GM19455 (cell line): ENCODE measurements around the gene MLF2.
"Not testable (repeated sequence)": the region's sequence is repeated elsewhere in the genome, so short reads cannot be mapped to it uniquely, and the experiment has no call there.

Experiments
- ATAC-seq: cut with Tn5 transposase; IDR thresholded peaks from one replicate; pipeline ENCODE4 v1.9.1; 2021; ENCODE audit not compliant: unreplicated experiment

Gene MLF2

DNA sequence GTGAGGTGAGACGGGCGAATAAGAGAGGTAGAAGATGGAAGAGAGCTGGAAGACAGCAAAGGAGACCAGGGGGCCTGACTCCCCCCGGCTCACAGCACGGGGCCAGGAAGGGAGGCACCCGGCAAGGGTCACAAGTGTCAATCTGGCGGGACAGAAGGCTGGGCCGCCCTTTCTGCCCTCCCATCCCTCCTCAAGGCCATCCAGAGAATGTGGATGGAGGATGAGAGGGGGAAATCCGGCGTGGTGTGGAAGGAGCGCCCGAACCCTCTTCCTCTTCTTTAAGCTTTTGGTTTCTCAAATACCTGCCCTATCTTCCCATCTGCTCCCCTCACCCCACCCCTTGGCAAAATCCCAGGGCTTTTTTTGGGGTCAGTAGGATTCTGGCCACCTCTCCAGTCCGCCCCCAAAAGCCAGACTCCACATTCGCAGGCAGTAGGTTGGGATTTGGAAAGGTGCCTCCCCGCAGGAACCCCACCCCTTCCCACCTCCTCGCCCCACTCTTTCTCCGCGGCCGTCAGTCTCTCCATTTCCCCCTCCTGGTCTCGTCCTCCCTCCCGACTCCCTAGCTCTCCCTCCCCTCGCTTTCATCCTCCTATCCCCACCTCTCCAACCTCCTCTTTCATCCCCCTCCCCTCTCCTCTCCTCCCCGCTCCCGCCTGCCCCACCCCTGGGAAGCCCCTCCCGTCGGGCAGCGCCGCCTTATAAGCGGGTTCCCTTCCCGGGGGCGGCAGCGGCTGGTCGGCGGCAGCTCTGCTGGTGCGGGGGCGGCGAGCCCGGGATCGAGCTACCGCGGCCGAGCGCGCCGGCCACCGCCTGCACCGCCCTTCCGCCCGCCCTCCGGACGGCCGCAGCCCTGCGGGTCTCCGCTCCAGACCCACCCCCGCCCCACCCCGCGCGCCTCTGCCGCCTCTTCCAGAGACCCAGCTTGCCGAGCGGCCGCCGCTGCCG lies 13.0 kb upstream of the MLF2 start, which contains the start of gene PTMS:
Gene PTMS (plus strand): TSS at position 730 of the 948 bp plus-strand sequence. CDS start 343 bp downstream, outside the sequence.
- peak; percentile 3 for ATAC-seq

DNA sequence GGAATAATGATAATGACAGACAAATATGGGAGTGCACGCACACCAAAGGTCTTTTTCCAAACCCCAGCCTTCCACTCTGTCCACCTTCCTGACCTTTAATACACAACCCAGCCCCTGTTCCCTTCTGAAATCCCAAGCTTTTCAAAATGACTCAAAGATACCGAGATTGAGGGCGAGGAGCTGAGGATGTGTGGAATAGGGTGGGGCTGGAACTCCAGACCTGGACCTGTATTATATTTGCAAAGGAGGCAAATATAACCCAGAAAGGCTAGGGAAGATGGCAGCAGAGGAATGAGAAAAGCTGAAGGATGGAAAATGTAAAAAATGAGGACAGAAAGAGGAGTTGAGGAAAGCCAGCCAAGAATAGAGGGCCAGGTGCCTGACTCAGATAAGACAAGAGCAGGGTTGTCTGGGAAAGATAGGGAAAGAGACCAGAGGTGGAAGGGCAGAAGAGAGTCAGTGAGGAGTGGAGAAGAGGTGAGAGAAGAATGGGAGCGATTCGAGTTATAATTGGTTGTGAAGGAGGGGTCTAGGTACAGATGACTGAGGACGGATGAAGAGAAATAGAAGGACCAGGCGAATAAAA lies 12.2 kb upstream of the MLF2 start:
- no peak for ATAC-seq

DNA sequence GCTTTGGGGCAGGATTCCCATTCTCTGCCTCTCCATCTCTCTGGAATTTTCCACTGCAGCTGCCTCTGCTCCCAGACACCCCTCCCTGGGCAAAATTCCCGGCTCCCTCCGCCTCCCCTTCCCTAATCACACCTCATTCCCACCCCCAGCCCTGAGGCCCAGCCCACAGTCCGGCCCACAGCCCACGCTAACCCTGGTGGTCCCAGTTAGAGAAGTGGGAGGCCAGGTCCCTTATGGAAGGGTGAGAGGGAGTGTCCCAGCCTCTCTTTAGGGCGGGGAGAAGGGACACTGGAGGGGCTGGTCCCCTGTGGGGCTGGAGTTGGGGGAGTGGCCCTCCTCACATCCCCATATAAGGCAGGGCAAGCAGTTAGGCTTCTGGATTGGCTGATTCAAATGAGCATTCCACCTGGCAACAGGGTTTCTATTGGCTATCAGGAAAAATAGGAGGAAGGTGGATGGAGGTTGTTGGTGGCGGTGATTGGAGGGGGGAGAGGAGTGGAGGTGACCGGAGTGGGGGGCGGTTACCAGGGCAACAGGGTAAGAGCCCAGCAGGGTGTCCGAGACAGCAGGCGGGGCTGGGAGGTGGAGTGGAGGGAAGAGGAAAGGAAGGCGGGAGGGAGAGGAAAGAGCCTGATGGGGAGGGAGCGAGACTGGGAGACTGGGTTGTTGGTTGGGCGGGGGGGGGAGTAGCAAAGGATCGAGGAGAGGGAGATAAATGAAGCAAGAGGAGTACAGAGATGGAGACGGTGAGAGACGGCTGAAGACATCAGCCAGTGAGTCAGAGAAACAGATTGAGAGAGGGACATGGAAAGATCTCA lies 11.3 kb upstream of the MLF2 start:
- peak; percentile 83 for ATAC-seq

DNA sequence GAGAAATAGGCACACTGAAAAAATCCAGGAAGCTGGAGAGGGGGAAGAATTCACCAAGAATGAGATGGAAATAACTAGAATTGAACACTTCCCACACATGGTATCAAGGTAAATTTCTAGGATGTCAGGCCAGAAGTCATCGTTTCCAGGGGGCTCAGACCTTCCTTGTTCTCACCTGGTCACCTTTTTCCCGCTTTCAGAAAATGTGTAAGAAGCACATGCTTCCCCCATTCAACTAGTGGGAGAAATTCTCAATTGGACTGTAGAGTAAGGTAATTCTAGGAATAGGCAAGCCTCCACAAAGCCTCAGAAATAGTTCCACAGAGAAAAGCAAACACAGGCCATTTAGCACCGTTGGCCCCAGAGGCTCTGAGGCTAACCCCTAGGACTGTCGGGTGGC lies 10.4 kb upstream of the MLF2 start:
- no peak for ATAC-seq

DNA sequence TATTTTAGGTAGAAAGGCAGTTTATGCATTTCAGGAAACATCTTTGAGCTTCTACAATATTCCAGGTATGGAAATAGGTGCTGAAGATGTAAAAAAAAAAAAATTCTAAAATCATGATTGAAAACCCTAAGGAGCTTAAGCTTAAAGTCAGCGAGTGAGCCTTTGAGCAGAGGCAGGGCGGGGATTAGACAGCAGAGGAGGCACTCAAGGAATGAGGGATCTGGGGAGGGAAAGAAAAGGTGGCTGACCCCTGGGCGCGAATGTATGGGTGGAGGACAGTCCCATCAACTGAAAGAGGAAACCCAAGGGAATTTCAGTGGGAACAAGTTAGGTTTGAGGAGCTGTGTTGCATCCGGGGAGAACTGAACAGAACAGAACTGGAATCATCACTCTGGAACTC lies 6.8 kb upstream of the MLF2 start:
- no peak for ATAC-seq

DNA sequence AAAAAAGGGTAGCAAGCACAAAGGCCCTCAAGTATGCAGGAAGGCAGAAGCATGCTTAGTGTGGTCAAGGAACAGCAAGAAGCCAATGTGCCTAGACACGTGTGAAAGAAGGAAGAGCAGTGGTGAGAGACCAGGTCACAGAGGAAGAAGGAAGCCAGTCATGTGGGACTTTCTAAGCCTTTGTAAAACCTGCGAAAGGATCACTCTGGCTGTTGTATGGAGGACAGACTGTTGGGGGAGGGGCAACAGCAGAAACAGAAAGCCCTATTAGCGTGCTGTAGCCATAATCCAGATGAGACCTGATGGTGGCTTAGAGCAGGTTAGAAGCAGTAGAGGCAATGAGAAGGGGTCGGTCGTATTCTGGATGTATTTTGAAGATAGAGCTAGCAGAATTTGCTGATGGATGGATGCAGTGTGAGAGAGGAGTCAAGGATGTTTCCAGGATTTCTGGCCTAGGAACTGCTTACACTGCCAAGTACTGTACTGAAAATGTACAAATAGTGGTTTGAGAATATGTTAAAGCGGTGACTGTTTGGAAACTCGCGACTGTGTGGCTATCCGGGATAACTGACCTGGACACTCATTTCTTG lies 5.7 kb upstream of the MLF2 start:
- ATAC-seq: no peak

DNA sequence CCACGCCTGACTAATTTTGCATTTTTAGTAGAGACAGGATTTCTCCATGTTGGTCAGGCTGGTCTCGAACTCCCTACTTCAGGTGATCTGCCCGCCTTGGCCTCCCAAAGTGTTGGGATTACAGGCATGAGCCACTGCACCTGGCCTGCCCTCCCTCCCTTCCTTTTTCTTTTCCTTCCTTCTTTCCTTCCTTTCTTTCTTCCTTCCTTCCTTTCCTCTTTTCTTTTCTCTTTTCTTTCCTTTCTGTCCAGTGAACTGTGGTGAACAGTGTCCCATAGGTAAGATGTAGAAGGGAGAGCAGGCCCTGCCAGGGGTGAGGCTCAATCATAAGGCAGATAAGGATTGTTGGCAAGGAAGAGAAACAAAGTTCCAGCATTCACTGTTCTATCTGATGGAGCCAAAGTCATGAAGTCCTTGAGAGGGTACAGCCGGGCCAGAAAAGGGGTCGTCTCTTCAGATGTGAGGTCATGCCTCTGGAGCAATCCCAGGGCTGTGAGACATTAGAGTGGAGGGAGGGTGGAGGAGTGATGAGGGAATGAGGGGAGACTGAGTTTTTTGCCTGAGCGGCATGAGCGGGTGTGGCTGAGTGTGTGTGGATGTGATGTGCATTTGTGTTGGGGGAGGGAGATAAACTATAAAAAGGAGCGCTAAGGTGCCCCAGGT lies 4.2 kb upstream of the MLF2 start:
- ATAC-seq: no peak

DNA sequence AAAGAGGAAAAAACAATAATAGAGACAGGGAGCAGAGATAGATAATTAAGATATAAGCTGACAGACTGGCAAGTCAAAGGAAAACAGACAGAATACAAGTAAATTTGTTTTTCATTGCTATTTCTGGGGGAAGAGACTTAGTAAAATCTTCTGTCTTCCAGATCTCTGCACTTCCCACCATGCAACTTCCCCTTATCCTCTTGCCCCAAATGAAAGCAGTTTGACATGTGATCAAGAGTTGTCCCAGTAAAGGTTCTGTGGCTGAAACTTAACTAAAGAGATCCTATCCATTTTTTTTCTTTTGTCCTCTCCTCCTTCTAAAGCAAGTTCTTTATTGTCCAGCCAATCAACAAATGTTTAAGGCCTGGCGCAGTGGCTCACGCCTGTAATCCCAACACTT lies 1.5 kb upstream of the MLF2 start:
- ATAC-seq: no peak

DNA sequence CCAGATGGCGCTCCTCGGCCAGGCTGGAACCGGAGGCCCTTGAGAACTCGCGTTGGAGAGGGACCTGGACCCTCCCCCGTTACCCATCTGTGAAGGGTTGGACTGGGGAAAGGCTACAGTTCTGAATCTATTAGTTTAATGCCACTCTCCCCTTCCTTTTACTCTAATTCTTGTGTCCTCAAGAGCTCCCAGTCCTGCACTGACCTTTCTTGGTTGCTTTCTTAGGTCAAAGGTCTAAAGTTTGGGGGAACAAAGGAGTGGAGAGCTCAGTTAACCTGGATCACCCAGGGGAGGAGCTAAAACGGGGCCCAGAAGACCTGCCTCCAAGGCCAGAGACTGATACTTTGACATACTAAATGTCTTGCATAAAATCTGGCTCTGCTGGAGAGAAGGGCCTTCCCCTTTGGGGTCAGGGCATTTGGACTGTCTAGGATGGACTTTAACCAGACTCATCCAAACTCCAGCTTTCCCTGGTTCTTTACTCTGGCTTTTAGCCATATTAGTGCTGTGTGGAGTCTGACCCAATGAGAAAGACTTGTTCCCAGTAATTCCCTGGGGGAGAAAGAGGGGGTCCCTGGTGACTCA lies 923 bp upstream of the MLF2 start:
- no peak for ATAC-seq

DNA sequence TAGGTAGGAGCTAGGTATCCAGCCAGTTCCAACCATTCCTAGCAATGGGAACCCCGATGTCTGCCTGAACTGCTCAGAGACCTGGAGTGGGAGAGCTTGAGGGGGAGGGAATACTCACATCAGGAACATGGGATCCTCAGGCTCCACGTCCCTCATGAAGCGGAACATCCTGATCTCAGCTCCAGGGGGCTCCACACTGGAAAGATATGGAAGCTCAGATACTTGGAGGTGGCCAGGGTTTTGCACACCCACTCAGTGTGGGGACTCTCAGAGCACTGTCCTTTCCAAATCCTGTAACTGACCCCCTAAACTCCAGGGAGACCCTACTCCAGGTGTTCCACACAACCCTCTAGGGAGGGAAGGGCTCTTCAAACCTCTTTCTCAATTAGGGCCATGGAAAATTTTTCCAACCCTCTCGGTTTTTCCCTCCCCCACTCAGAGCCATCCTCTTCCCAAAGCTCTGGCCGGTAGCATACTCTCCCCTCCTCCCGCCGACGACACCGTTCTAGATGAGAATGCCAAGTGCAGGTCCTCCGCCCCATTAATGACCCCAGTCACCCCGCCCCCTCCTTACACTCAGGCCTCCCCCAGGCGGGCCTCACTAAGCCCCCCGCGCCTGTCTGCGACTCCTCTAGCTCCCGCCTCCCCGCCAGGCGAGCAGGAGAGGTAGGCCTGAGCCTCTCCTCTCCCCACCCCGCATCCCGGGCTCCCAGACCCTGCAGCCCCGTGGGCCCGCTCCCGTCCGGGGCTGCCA lies 597 bp downstream of the MLF2 start:
- no peak for ATAC-seq

DNA sequence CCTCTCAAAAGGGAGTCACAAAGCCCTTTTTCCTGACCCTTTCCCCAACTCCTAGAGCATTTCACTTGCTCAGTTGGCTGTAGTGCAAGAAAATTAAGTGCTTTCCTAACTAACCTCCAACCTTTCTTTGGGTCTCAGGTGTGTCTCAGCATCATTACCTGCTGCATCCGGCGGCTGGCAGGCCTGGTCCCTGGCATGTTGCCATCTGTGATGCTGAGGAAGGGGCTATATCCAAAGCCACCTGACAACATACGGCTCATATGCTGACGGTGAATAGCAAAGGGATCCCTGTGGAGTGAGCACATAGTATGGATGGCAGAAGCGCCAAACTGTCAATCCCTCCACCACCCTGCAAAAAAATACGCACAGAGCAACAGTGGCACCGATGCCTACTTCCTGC lies 1.2 kb downstream of the MLF2 start:
- ATAC-seq: no peak

DNA sequence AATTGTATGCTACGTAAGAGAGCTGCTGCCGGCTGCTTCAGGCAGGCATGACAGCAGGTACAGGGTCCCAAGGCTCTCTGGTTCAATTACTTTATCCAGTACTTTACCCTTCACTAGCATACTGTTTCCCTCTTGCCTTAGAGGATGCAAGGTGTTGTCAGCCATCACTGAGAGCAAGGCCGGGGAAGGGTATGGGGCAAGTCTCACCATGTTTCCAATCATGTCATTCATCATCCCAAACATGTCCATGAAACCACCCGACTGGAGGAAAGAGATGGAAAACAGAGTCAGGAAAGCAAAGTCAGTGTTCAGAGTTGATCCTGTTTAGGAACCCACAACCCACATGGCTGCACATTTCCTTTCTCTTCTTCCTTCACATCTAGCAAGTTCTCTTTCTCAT lies 2.4 kb downstream of the MLF2 start:
- no peak for ATAC-seq

DNA sequence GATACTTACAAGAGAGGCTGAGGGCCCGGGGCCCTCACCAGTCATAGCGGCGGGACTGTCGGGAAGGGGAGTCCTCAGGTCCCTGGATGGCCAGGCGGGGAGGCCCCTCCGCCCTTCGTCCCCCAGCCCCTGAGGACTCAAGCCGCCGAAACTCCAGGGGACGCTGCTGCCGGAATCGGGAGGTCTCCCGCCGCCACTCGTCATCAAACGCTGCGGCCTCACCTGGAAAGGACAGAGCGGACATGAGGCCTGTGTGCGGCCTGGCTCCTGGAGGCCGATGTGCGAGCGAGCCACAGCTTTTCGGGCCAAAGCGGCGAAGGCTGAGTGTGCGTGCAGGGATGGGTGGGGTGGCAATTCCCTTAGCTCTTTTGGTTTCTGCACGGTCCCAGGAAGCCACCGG lies 4.2 kb downstream of the MLF2 start:
- no peak for ATAC-seq

DNA sequence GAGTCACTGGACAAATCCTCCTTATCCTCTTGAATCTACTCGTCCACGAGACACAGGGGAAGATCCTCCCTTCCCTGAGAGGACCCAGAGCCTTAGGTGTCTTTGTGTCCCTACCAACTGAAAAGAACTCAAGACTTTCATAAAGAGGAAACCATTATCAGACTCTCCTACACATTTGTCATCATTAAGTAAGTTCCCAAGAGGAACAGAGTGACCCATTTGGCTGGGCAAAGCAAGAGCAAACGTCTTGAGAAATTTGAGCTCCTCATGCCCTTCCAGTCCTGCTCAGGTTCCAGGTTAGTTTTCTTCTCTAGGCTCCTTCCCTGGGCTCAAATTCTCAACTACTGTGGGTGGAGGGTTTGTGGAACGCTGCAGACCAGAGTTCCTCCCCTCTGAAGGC lies 5.7 kb downstream of the MLF2 start:
- ATAC-seq: no peak

DNA sequence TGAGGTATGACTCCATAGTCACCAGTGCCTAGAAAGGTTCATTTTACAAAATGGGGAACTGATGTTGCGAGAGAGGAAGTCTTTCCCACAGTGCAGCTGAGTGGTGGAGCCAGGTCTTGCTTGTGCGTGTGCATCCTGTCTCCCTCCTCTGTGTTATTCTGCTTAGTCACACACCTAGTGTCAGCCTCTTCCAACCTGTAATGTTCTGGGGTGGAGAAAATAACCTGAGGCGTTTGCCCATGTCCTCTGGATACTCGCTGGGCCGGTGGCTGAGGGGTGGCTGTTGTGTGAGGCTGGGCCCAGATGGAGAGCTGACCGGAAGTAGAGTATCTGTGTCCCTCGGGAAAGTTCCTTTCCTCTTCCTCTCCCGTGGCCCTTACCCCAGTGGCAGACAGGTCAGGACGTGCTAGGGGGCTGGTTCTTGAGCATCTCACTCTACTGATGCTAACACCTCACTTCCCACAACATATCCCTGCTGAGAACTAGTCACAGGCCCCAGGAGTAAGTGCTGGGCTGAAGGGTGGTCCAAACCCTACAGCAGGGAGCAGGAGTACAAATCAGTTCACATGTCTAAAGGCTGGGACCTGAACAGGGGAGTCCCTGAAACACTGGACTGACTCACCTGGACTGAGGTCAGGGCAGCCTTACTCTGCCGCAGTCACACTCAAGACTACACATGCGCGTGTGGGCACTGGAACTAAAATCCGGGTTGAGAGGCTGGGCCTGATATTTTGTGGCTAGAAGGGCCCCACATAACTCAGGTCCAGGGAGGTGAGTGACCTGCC lies 7.0 kb downstream of the MLF2 start:
- no peak for ATAC-seq

DNA sequence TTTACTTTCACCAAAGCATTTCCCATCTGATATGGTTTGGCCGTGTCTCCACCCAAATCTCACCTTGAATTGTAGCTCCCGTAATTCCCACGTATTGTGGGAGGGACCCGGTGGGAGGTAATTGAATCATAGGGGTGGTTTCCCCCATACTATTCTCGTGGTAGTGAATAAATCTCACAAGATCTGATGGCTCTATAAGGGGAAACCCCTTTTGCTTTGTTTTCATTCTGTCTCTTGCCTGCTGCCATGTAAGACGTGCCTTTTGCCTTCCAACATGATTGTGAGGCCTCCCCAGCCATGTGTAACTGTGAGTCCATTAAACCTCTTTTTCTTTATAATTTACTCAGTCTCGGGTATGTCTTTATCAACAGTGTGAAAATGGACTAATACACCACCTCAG lies 9.6 kb downstream of the MLF2 start:
- not testable (repeated sequence) for ATAC-seq

DNA sequence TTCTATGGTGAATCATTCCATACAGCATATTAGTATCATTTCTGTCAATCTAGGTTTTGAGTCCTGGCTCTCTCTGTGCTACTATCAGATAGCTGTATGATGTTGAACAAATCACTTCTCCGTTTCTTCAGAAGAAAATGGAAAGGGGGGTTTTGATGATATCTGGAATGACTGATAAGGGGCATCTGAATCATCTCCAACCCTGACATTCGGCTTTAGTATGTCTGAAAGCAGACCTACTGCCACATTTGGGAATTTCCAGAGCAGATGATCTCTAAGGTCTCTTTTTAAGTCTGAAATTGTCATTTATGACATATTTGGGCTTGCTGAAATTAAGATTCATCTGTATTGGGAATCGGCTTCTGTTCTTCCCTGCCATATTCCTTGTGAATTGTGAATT lies 10.1 kb downstream of the MLF2 start:
- no peak for ATAC-seq

DNA sequence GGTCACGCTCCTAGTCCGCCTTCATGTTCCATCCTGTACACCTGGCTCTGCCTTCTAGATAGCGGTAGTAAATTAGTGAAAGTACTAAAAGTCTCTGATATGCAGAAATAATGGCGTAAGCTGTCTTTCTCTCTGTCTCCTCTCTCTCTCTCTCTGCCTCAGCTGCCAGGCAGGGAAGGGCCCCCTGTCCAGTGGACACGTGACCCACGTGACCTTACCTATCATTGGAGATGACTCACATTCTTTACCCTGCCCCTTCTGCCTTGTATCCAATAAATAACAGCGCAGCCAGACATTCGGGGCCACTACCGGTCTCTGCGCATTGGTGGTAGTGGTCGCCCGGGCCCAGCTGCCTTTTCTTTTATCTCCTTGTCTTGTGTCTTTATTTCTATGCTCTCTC lies 10.9 kb downstream of the MLF2 start:
- not testable (repeated sequence) for ATAC-seq

DNA sequence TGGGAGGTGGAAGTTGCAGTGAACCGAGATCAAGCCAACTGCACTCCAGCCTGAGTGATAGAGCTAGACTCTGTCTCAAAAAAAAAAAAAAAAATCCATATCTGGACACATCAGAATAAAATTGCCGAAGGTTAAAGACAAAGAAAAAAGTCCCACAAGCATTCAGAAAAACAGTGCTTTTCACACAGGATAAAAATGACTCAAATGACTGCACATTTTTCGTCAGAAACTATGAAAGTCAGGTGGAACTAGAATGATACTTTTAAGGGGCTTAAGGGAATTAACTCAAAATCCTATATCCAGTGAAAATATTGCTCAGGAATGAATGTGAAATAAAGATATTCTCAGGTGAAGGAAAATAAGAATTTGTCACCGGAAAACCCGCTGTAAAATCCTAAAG lies 16.2 kb downstream of the MLF2 start:
- no peak for ATAC-seq
